ENCODE results near the gene IL2RA. TPM values are rescaled to one million over a fixed set of nuclear protein-coding genes. Genes with fewer than 3 reads are reported as not detected.

The IL2RA gene
- total and polyA plus RNA-seq, 12 donors, result 0.14 to 57.9 (median 3.1) TPM; not detected in 1

DNA sequence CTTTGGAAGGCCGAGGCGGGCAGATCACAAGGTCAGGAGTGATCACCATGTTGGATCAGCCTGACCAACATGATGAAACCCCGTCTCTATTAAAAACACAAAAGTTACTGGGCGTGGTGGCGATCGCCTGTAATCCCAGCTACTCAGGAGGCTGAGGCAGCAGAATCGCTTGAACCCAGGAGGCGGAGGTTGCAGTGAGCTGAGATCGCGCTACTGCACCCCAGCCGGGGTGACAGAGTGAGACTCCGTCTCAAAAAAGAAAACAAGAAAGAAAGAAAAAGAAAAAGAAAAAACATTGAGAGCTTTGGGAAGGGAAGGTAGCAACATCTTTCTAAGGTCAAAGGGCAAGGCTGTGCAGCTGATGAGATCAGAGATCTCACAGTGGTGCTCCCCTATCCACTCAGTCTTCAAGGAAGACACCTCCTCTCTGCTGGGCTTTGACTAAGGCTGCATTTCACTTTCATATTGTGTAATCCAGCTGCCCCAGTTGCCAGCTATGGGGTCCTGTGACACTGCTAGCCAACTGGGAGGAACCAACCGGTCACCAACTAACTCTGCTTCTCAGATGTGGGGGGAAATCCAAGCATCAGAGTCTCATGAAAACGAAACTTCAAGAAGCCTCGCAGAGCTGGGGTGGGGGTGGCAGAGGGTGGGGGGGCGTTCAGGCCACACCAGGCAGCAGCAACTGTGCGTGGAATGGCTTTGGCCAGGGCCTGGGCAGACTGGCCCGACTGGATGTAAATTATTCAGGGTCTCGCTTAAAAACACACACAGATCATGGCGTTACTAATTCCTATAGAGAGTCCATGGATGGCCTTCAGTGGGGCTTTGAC is 86.3 kb downstream of the IL2RA start:
- 75 to 80% (median 79%) methylated on average over 17 to 20 of the region's 20 CpGs for WGBS, 4 donors
- TF ChIP-seq POLR2A (IDR thresholded peaks at IDR 0.05), result no peak
- TF ChIP-seq, protein P1, sequence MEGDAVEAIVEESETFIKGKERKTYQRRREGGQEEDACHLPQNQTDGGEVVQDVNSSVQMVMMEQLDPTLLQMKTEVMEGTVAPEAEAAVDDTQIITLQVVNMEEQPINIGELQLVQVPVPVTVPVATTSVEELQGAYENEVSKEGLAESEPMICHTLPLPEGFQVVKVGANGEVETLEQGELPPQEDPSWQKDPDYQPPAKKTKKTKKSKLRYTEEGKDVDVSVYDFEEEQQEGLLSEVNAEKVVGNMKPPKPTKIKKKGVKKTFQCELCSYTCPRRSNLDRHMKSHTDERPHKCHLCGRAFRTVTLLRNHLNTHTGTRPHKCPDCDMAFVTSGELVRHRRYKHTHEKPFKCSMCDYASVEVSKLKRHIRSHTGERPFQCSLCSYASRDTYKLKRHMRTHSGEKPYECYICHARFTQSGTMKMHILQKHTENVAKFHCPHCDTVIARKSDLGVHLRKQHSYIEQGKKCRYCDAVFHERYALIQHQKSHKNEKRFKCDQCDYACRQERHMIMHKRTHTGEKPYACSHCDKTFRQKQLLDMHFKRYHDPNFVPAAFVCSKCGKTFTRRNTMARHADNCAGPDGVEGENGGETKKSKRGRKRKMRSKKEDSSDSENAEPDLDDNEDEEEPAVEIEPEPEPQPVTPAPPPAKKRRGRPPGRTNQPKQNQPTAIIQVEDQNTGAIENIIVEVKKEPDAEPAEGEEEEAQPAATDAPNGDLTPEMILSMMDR (IDR thresholded peaks at IDR 0.05), result no peak
- H3K9me3 ChIP-seq (replicated peaks in 1 of 3), result no peaks in the 10 kb centered on the region
- H3K4me1 ChIP-seq (replicated peaks in 1 of 2), result peaks cover 5 to 13% of the 10 kb centered on the region in 2 donors
- no peaks in the 10 kb centered on the region for H3K36me3 ChIP-seq (replicated peaks in 1 of 2)
- intact Hi-C loops (cut with DNase I), result no loop called here
- H3K4me3 ChIP-seq, result peak overlapping the region in 2 of 4 donors; percentile 80 to 93
- peak overlapping the region in 4 of 5 donors; percentile 86 to 96 (median 90) for H3K27ac ChIP-seq
- H3K27me3 ChIP-seq, result no peaks in the 10 kb centered on the region
- DNase-seq, result peak; percentile 19 to 71 (median 41)

DNA sequence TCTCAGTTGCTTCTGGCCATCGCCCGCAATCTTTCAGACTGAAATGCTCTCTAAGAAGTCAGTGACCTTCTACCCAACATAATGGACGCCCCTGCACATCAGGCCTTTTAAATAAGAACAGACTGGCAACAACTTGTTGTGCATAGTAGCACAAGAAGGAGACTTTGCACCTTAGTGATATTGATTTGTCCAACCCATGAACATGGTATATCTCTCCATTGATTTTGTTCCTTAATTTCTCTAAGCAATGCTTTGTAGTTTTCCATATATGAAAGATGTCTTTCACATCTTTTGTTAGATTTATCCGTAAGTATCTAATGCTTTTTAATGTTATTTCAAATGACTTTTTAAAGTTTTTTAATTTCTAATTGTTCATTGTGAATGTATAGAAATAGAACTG is 89.1 kb downstream of the IL2RA start:
- Histone ChIP-seq H3K27me3 (no peaks in the 10 kb centered on the region), H3K4me1 (replicated peaks in 1 of 2) (peaks cover under 1 to 8% of the 10 kb centered on the region in 2 donors), H3K36me3 (replicated peaks in 1 of 2) (no peaks in the 10 kb centered on the region), H3K4me3 (no peak overlapping the region), H3K9me3 (replicated peaks in 1 of 3) (no peaks in the 10 kb centered on the region), H3K27ac (no peak overlapping the region)
- no peak for TF ChIP-seq POLR2A (IDR thresholded peaks at IDR 0.05)
- 71 to 92% (median 78%) methylated on average over 4 of the region's 4 CpGs for WGBS, 4 donors
- DNase-seq, result no peak
- intact Hi-C loops (cut with DNase I), result no loop called here

DNA sequence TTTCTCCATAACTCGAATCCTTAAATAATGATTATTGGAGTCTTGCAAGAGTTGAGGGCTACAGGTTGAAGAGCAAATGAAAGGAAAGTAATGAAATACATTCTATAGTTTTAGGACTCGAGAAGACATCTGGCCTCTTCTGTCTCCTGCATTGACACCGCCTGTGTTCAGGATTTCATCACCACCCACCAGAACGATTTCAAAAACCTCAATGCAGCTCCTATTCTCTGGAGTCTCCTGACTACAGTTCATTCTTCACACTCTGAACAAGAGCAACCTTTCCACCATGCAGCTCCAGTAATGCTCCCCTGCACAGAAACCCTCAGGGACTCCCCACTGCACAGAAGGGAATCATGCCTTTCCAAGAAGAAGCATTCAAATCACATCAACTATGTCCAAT is 90.3 kb downstream of the IL2RA start:
- intact Hi-C loops (cut with DNase I), result no loop called here
- DNase-seq, result peak in 3 of 7 donors; percentile 6 to 31 (median 12)
- Histone ChIP-seq H3K4me3 (no peak overlapping the region), H3K4me1 (replicated peaks in 1 of 2) (peaks cover 0 to 7% of the 10 kb centered on the region in 2 donors), H3K27me3 (no peaks in the 10 kb centered on the region), H3K9me3 (replicated peaks in 1 of 3) (no peaks in the 10 kb centered on the region), H3K27ac (peak overlapping the region in 2 of 5 donors; percentile 40 to 74), H3K36me3 (replicated peaks in 1 of 2) (no peaks in the 10 kb centered on the region)
- WGBS, 4 donors, result 66 to 82% (median 72%) methylated on average over 4 of the region's 4 CpGs
- TF ChIP-seq, protein P1 (IDR thresholded peaks at IDR 0.05), result no peak
- TF ChIP-seq POLR2A (IDR thresholded peaks at IDR 0.05), result no peak

DNA sequence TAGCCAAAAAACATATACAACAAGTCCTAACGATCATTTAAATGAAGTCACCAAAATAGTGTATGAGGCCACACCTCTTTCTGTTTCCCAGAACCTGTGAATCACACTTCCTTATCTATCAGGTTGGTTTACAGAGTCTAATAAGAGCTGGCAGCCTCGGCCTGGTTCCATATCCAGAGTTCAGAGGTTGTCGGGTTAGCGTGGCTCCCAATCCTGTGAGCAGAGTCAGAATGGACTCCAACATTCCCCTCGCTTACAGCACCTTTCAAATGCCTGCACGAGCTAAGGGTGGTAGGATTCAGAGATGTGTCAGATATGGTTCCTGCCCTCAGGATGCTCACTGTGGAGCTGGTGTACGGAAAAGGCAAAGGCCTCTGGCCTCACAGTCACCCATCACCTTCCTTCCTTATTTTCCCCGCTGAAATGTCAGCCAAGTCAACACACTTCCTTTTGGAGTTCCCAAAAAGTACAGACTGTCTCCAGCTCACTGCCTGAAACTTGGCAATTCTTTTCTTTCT is 90.8 kb downstream of the IL2RA start:
- Histone ChIP-seq H3K27me3 (no peaks in the 10 kb centered on the region), H3K9me3 (replicated peaks in 1 of 3) (no peaks in the 10 kb centered on the region), H3K4me1 (replicated peaks in 1 of 2) (peaks cover 0 to 7% of the 10 kb centered on the region in 2 donors), H3K36me3 (replicated peaks in 1 of 2) (no peaks in the 10 kb centered on the region), H3K27ac (peak overlapping the region in 2 of 5 donors; percentile 40 to 74), H3K4me3 (no peak overlapping the region)
- intact Hi-C loops (cut with DNase I), result no loop called here
- TF ChIP-seq, protein P1 (IDR thresholded peaks at IDR 0.05), result no peak
- TF ChIP-seq POLR2A (IDR thresholded peaks at IDR 0.05), result no peak
- DNase-seq, result peak in 5 of 7 donors; percentile 20 to 58 (median 39)
- 69 to 78% (median 71%) methylated on average over 7 to 8 of the region's 8 CpGs for WGBS, 4 donors
